AG10803 (cell line): ENCODE data around the gene CCDC183.
"Not testable (repeated sequence)": the region's sequence is repeated elsewhere in the genome, so short reads cannot be mapped to it uniquely, and the experiment has no call there.

Source experiments
- DNase-seq: peaks from one replicate; pipeline ENCODE4 v3.0.0; 2010; ENCODE audit warnings: low read depth
- H3K4me3 ChIP-seq: 2 replicates; pipeline ENCODE4 v1.5.1; 2011; ENCODE audit warnings: mild to moderate bottlenecking, low read length, control low read depth
- TF ChIP-seq, protein P1 (sequence below): conservative IDR thresholded peaks from 2 replicates; pipeline ENCODE4 v1.5.1; 2011; ENCODE audit warnings: mild to moderate bottlenecking, low read length, control low read depth, inconsistent platforms

CCDC183 gene

DNA sequence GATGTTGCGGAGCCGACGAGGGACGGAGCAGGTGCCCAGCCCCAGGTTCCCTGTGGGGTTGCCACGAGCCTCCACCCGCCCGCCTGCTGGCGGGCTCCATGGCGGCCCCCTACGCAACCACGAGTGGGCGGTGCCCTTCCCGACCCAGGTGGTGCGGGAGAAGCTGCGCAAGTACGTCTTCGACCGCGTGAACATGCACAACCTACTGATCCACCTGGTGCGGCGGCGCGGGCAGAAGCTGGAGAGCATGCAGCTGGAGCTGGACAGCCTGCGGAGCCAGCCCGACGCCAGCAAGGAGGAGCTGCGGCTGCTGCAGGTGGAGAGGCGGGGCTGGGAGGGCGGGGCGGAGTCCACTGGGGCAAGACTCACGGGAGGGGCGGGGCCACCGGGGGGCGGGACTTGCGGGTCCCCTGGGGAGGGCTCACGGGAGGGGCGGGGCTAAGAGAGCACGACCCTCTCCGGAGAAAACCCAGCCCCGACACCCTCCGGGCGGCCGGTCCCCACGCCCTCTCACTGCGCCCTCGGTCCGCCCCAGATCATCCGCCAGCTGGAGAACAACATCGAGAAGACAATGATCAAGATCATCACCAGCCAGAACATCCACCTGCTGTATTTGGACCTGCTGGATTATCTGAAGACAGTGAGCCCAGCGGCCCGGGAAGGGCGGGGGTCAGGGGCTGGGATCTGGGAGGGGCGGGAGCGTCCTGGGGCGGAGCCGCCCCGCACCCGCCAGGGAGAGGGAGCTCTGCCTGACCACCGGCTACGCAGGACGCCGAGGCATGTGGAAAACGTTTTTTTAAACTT, 3.9 kb downstream of the CCDC183 start:
- H3K4me3 ChIP-seq: no peak overlapping the region
- DNase-seq: no peak
- TF ChIP-seq, protein P1, sequence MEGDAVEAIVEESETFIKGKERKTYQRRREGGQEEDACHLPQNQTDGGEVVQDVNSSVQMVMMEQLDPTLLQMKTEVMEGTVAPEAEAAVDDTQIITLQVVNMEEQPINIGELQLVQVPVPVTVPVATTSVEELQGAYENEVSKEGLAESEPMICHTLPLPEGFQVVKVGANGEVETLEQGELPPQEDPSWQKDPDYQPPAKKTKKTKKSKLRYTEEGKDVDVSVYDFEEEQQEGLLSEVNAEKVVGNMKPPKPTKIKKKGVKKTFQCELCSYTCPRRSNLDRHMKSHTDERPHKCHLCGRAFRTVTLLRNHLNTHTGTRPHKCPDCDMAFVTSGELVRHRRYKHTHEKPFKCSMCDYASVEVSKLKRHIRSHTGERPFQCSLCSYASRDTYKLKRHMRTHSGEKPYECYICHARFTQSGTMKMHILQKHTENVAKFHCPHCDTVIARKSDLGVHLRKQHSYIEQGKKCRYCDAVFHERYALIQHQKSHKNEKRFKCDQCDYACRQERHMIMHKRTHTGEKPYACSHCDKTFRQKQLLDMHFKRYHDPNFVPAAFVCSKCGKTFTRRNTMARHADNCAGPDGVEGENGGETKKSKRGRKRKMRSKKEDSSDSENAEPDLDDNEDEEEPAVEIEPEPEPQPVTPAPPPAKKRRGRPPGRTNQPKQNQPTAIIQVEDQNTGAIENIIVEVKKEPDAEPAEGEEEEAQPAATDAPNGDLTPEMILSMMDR: no peak

GRCh38 chr9:136802321-136802720, 6.2 kb downstream of the CCDC183 start:
- H3K4me3 ChIP-seq: no peak overlapping the region
- DNase-seq: no peak
- TF ChIP-seq, protein P1: no peak

- not testable (repeated sequence) for DNase-seq, H3K4me3 ChIP-seq
Measured at GRCh38 chr9:136803009-136803550, 6.9 kb downstream of the CCDC183 start.

DNA sequence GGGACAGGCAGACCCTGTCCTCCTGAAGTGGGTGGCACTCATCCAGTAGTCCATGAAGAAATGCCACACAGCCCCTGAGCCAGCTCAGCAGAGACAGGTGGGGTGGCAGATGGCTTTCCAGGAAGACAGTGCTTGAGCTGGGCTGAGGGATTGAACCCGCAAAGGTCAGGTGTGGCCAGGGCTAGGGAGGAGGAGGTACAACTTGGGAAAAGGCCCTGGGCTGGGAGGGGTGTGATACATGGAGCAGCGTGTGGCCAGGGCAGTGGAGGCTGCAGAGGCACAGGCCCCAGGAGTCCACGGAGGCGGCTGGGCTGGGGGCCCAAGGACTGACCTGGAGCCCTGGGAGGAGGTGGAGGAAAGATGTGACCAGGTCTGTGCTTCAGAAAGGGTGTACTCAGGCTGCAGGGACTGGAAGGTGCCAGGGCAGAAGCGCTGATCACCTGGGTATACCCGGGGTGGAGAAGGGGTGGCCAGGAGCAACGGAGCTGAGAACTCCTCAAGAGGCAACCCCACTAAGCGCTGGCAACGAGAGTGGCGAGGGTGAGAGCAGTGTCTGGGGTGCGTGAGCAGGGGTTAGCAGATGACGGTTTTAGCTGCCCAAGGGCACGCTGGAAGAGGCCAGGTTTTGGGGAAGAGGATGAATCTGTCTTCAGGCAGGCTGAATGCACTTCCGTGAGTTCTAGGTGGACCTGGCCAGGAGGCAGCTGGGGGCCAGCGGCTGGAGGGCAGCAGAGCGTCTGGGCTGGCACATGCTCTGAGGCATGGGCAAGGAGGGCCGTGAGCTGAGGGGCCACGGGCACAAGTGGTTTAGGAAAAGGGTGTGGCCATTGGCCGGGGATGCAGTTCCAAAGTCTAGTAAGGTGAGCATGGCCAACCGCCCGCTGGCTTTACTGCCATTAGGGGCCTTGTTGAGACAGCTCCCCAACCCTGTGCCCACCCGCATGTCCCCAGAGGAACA, 7.7 kb downstream of the CCDC183 start:
- no peak for DNase-seq
- H3K4me3 ChIP-seq: no peak overlapping the region
- TF ChIP-seq, protein P1: no peak

DNA sequence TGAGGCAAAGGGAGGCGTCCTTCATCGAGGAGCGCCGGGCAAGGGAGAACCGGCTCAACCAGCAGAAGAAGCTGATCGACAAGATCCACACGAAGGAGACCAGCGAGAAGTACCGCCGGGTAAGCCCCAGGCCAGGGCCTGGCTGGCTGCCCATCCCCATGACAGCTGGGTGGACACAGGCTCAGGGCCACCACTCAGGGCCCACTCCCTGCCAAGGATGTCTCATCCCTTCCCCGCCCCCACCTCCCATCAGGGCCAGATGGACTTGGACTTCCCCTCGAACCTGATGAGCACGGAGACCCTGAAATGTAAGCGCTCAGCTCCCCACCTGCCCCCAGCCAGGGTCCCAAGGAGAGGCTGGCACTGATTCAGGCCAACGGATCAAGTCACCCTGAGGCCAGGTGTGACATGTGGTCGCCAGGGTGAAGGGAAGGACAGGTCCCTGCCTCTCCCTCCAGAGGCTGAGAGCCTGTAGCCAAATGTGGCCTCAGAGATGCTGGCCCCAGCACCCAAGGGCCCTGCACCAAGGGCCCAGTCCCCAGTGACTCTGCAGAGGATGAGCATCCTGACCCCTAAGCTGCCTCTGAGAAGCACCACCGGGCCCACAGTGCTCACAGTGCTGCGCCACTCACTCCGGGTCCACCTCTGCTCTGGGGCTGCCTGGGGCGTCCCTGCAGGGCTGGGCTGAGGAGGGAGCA, 8.5 kb downstream of the CCDC183 start:
- no peak overlapping the region for H3K4me3 ChIP-seq
- DNase-seq: no peak
- TF ChIP-seq, protein P1: no peak

DNA sequence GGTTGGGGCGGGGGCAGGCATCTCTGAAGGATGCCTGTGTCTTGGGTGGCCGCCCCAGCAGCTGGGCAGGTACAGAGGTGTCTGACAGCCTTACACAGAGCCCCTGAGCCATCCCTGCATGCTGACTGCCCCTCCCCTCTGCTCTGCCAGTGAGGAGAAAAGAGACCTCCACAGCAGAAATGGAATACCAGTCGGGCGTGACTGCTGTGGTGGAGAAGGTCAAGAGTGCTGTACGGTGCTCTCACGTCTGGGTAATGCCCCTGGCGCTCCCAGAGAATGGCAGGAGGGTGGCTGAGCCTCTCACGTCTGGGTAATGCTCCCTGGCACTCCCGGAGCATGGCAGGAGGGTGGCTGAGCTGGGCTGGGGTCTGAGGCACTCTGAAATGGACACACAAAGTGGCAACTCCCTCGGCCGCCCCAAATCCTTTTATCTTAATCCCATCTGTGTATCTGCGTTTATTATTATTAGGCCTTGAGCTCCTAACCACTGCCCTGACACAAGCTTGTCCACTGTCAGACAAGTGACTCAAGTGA, 9.1 kb downstream of the CCDC183 start:
- no peak overlapping the region for H3K4me3 ChIP-seq
- TF ChIP-seq, protein P1: no peak
- no peak for DNase-seq

GRCh38 chr9:136806067-136806466, 9.9 kb downstream of the CCDC183 start:
- TF ChIP-seq, protein P1: no peak
- no peak overlapping the region for H3K4me3 ChIP-seq
- no peak for DNase-seq
